GM19043 (cell line): ENCODE data around the gene LYL1.
A peak's percentile ranks its signal among the peaks of the same experiment; 100 is the strongest.

Experiments
- ATAC-seq: cut with Tn5 transposase; IDR thresholded peaks from one replicate; pipeline ENCODE4 v1.9.1; 2021; ENCODE audit warnings: low read depth; ENCODE audit not compliant: unreplicated experiment

LYL1 gene

GRCh38 chr19:13130886-13131490 lies 28.3 kb upstream of the LYL1 start:
- no peak for ATAC-seq

- ATAC-seq: no peak
These were observed 26.7 kb upstream of the LYL1 start for GRCh38 chr19:13129384-13129783.

DNA sequence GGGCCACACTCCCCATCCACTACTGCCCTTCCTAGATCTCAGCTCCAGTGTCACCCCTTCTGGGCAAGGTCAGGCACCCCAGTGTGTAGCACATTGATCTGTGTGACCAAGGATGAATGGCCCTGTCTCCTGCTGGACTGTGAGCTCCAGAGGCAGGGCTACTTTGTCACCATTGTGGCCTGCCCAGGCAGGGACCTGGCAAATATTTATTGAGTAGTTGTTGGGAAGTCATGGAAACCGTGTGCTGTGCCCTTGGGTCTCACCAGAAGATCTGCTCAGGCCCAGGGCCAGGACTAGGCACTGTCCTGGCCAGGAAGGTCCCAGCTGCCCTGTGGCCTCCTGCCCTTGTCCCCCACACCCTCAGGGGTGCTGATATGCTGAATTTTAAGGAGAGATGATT lies 25.9 kb upstream of the LYL1 start:
- ATAC-seq: no peak

DNA sequence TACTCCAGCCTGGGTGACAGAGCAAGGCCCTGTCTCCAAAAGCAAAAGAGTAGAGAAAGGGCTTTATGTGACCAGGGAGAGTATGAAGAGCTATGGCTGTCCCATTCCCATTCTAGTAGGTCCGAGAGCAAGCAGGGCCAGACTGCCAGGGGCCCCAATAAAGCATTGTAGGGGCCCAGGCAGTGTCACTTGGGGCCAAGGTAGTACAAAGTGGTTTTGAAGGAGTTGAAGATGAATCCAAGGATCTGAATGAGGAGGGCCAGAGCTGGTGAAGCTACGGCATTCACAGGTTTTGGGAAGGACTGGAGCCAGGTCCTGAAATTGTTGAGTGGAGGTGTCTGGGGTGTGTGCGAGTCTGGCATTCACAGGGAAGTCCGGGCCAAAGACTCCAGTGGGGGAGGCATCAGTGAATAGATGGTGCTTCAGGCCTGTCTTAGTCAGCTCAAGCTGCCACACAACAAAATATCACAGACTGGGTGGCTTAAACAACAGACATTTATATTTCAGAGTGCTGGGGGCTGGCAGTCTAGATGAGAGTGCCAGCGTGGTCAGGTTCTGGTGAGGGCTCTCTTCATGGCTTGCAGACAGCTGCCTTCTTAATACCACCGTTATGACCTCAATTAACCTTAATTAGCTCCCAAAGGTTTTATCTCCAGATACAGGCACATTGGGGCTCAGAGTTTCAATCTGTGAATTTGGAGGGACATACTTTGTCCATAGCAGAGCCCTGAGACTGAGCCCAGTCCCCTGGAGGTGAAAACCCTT lies 25.3 kb upstream of the LYL1 start:
- no peak for ATAC-seq

DNA sequence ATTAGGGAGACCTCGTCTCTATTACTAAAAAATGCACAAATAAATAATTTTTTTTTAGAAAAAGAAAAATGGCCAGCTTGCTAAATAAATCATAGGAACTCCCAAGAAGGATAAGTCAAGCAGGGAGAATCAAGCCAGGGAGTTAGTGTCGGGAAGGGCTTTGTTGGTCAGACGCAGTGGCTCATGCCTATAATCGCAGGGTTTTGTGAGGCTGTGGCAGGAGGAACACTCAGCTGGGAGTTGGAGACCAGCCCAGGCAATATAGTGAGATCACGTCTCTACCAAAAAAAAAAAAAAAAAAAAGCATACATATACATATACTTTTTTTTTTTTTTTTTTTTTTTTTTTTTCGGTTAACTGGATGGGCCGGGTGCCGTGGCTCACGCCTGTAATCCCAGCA lies 24.4 kb upstream of the LYL1 start:
- ATAC-seq: no peak

GRCh38 chr19:13122980-13123957 lies 20.6 kb upstream of the LYL1 start:
- no peak for ATAC-seq

- no peak for ATAC-seq
These were observed 19.7 kb upstream of the LYL1 start for GRCh38 chr19:13122275-13122878.

DNA sequence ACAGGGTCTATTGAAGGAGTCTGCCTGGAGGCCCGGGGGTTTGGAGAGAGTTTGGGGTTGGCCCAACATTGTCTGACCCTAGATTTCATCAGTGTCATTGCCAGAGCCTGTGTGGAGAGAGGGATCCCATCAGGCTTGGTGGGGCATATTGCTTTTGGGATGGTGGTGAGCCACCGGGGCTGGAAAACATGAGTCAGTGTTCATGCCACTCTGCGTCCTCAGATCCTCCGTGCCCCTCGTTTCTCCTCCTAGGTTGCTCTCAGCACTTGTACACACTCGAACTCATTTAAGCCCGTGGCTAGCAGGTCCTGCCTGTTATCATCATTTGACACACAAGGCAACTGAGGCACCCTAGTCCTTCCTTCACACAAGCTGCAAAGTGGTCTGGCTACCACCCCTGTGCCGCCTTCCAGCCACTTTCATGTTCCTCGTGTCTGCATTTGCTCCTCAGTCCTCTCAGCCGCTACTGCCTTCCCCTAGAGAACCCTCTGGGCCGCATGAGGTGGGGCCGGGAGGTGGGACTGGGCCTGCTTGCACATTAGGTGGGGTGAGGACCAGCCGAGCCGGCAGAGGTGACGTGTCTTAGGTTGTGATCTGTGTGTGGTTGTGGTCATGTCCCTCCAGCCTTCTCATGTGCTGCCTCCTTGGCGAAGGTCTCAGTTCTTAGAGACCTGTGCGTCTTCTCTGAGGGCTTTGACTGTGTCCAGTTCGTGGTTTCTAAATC lies 19.1 kb upstream of the LYL1 start:
- no peak for ATAC-seq

DNA sequence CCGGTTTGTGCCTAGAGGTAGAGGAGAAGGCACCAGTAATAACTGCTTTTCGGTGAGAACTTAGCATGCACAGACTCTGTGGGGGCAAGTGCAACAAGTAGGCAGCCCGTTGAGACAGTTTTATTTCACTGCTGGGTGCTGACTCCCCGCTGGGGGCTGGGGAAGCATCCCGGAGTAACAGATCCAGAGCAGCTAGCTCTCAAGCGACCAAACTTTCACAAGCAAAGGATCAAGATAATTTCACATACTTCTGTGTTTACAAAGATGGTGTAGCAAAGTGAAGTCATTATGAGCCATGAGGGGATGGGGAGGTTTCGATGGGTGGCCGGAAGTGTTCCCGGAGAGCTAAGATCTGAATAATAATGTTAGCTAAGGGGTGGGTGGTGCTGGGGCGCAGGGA lies 18.2 kb upstream of the LYL1 start:
- no peak for ATAC-seq

- no peak for ATAC-seq
These were observed 17.4 kb upstream of the LYL1 start for GRCh38 chr19:13120031-13120430.

- no peak for ATAC-seq
These were observed 17.0 kb upstream of the LYL1 start for GRCh38 chr19:13119627-13120026.

- no peak for ATAC-seq
These were observed 16.0 kb upstream of the LYL1 start for GRCh38 chr19:13118424-13119193.

DNA sequence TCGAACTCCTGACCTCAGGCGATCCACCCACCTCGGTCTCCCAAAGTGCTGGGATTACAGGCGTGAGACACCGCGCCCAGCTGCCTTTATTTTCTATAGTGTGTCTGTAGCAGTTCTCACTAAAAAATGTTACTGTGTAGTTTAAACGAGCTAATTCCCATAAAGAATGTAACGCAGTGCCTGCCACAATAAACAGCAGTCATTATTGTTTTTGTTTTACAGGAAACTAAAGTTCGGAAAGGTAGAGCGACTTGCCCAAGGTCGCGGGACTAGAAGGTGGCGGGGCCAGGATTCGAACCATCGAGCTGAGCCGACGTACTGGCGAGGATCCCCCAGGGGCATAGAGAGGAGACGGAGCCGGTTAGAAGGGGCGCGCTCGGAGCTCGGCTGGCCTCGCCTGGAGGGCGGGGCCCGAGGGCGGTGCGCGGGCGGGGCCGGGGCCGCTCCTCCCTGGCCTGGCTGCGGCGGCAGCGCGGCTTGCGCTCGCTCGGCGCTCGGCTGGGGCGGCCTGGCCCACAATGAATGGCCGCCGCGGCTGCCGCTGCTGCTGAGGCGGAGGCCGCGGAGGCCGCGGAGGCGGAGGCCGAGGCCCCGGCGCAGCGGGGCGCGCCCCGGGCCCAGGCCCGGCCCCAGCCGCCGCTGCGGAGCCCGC lies 15.2 kb upstream of the LYL1 start, which contains the start of gene NACC1:
TSS of gene NACC1 (plus strand) at position 493 of the 652 bp plus-strand sequence. CDS start 16,944 bp downstream, outside the sequence.
- peak; percentile 52 for ATAC-seq

DNA sequence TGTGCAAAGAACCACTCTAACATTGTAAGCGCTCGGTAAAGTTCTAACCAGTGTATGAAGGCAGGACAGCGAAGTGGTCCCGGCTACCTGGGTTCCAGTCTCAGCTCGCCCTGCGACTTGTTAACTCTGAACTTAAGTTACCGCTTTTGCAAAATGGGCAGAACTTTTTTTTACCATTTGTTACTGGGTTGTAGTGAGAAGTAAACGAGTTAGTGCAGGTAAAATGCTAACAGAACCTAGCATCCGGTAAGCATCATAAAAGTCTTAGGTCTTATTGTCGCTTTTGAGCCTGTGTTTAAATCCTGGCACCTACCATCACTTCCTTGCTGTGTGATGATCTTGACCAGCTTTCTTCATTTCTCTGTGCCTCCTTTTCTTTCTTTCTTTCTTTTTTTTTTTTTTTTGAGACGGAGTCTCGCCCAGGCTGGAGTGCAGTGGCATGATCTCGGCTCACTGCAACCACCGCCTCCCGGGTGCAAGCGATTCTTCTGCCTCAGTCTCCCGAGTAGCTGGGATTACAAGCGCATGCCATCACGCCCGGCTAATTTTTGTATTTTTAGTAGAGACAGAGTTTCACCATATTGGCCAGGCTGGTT lies 14.6 kb upstream of the LYL1 start:
- no peak for ATAC-seq

DNA sequence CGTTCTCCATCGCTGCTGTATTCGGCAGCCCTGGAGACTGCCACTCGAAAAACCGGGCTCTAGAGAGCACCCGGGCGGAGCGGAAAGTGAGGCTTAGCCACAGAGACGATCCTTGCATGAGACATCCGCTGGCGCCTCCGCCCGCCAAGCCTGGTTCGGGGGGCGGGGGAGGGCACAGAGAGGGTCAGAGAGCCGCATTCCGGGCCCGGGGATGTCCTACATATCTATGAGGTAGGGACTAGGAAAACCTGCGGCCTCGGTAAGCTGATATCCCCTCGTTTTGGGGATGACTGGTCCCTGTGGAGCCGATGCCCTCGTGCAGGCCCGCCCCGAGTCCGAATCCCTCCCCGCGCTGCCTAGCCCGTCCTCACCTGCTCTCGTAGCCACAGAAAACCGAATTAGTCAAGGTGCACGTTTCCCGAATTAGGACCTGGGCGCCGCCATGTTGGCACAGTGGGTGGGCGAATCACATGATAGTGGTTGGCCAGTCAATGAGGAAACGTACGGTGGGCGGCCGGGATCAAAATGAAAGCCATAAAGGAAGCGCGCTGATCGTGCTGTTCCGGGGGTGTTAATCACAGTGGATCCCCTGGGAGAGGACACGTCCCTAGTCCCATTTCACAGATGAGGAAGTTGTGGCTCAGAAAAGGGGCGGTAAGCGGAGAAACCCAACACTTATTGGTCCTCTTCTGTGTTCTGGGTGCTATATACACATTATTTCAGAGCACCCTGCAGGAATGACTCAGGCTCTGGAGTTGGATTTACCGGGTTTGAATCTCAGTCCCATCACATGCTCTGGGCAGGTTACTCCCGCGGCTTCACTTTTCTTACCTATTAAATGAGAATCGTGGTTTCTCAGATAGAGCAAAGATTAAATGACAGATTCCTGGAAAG lies 13.9 kb upstream of the LYL1 start, which contains the start of gene TRMT1:
TSS of gene TRMT1 (minus strand) at position 459 of the 894 bp plus-strand sequence. CDS start at position 118, 341 bp downstream.
- ATAC-seq: peak; percentile 51

DNA sequence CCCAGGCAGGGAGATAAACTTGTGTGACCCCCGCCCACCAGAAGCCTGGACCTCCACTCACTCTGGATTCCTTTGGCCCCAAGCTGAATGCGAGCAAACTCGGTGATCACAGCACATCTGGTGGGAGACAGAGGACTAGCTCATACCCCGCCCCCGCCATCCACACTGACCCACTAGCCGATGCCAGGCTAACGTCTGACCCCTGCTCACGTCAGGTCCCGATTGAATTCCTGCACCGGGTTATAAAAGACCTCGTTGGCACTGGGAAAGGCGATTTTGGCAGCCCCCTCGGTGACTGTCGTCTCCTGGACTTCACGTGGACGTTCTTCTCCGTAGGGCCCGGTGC lies 13.3 kb upstream of the LYL1 start:
- no peak for ATAC-seq

DNA sequence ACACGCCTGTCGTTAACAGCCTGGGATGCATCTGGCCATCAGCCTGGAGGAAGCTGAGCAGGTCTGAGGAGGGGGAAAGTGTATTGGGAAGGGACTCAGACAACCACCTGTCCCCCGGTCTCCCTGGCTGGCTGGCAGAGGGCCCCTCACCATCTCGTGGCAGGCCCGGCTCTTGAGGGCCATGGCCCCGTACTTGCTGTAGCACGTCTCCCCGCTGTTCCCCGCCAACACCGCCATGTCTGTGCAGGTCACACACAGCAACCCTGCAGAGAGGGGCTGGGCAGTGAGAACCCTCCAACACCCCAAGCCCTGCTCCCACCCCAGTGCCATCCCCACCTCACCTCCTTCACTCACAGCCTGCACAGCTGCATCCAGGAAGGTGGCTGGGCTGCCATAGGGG lies 9.9 kb upstream of the LYL1 start:
- ATAC-seq: no peak
